Breast epithelium (tissue), 3 donors: Measurements from ENCODE around the gene ADAM22.

Source experiments
- POLR2A ChIP-seq: fragments of 450-650 bp; IDR thresholded peaks from one replicate; pipeline ENCODE4 v1.6.1; 2016; ENCODE audit warnings: antibody characterized with exemption, mild to moderate bottlenecking, moderate library complexity
- POLR2AphosphoS5 ChIP-seq, 3 donors: sonication (generic); formaldehyde crosslinking; IDR thresholded peaks; one replicate each; pipeline ENCODE4 v1.6.1; 2017; ENCODE audit warnings: antibody characterized with exemption in 3 of 3

DNA sequence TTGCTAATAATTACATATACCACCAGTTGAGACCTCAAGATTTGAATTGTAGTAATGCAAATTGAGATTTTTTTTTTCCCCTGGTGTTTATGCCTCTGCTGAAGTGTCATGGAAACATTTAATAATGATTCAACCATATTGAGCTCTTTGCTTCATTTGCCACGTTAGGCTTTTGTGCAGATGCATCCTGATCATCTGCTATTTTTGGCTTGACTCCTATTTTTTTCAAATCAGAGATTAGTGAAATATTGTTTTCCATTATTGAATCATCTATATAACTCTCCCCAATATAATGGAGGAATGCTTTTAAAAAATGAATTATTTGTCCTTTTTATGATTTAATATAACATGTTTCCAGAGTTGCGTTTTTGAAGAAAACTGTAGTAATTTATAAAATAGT lies 170.7 kb downstream of the ADAM22 start:
- TF ChIP-seq POLR2A (no peak), POLR2AphosphoS5 (IDR thresholded peaks at IDR 0.05) (no peak)
